HCT116 (cell line): ENCODE data around the gene WBP2NL. TPM values are rescaled to one million over a fixed set of nuclear protein-coding genes. Genes with fewer than 3 reads are reported as not detected.

Experiments used
- ATAC-seq: fragments of 200-7000 bp; cut with Tn5 transposase; 2 replicates; pipeline ENCODE4 v1.9.1; 2020; ENCODE audit warnings: mild to moderate bottlenecking, moderate library complexity
- BruUV-seq: library from RNA; stranded (reverse); fragments of 400-500 nt; replicated peaks from 2 replicates; lab custom pipeline; 2021; lab: Mats Ljungman, UMichigan
- CTCF ChIA-PET: fragments of 300-600 bp; sonication (Branson Sonifier 250); formaldehyde crosslinking; loops from one replicate; lab custom pipeline; 2021; ENCODE audit warnings: antibody characterized with exemption; lab: Charles Lee
- POLR2A ChIA-PET: fragments of 300-600, 350-600 bp; sonication (Branson Sonifier 250); formaldehyde crosslinking; loops from one replicate; lab custom pipeline; 2021; ENCODE audit warnings: antibody characterized with exemption; lab: Charles Lee
- RAD21 ChIA-PET, 2 experiments: fragments of 300-600 bp; sonication (Branson Sonifier 250); formaldehyde crosslinking; loops; one replicate each; lab custom pipeline; 2023; ENCODE audit warnings: low total read pairs in 2 of 2; ENCODE audit not compliant: uncharacterized antibody in 2 of 2, unreplicated experiment in 2 of 2, low non-redundant PET in 1 of 2; lab: Charles Lee
- DNase-seq: peaks from one replicate; pipeline ENCODE4 v3.0.0-alpha.2; 2010; ENCODE audit warnings: low read depth, low spot score
- H2AFZ ChIP-seq: fragments of 200-600 bp; shearing (Covaris generic), sonication (generic); 2 replicates; pipeline ENCODE4 v1.6.1; 2017; ENCODE audit warnings: low read depth, mixed run types, mixed read lengths, antibody characterized with exemption, low read length; ENCODE audit not compliant: poor library complexity, severe bottlenecking
- H3K27ac ChIP-seq: 2 replicates; pipeline ENCODE4 v1.5.1; 2012; ENCODE audit warnings: low read depth, low read length
- H3K27me3 ChIP-seq: fragments of 200-600 bp; sonication (generic); 2 replicates; pipeline ENCODE4 v1.6.1; 2016; ENCODE audit warnings: mixed run types, low read length, mixed read lengths; ENCODE audit not compliant: insufficient read depth
- H3K36me3 ChIP-seq, 2 experiments: fragments of 200-500 bp in 1 of 2; fragments of 200-600 bp in 1 of 2; sonication (Bioruptor generic) in 1 of 2; sonication (generic) in 1 of 2; 2 replicates each; pipeline versions ENCODE4 v1.5.1 to v1.6.1; 2014 to 2016; ENCODE audit warnings: low read length in 2 of 2, inconsistent platforms in 1 of 2, mixed read lengths in 1 of 2, mixed run types in 1 of 2; ENCODE audit not compliant: insufficient read depth in 2 of 2, control insufficient read depth in 1 of 2
- H3K4me1 ChIP-seq, 2 experiments: fragments of 200-600 bp in 1 of 2; sonication (generic) in 1 of 2; 2 replicates each; pipeline versions ENCODE4 v1.5.1 to v1.6.1; 2012 to 2017; ENCODE audit warnings: low read length in 2 of 2, inconsistent platforms in 1 of 2, mild to moderate bottlenecking in 1 of 2, mixed read lengths in 1 of 2, mixed run types in 1 of 2, moderate library complexity in 1 of 2; ENCODE audit not compliant: insufficient read depth in 2 of 2, control insufficient read depth in 1 of 2
- H3K4me2 ChIP-seq: fragments of 200-600 bp; sonication (generic); 2 replicates; pipeline ENCODE4 v1.6.1; 2017; ENCODE audit warnings: mixed run types, low read length, mixed read lengths
- H3K4me3 ChIP-seq, 2 experiments: fragments of 200-600 bp in 1 of 2; sonication (generic) in 1 of 2; replicated peaks in 1 of 2; 2 replicates each; pipeline ENCODE4 v1.5.1; 2011 to 2016; ENCODE audit warnings: low read length in 2 of 2, control low read depth in 1 of 2, low read depth in 1 of 2, mild to moderate bottlenecking in 1 of 2, mixed read lengths in 1 of 2, mixed run types in 1 of 2
- H3K79me2 ChIP-seq: fragments of 200-600 bp; sonication (generic); 2 replicates; pipeline ENCODE4 v1.6.1; 2017; ENCODE audit warnings: mild to moderate bottlenecking, mixed run types, low read length, moderate library complexity, mixed read lengths; ENCODE audit not compliant: insufficient read depth
- H3K9ac ChIP-seq: fragments of 200-600 bp; sonication (generic); 2 replicates; pipeline ENCODE4 v1.6.1; 2016; ENCODE audit warnings: low read length, mixed read lengths
- H3K9me2 ChIP-seq: fragments of 200-600 bp; sonication (generic), shearing (Covaris generic); 2 replicates; pipeline ENCODE4 v1.6.1; 2017; ENCODE audit warnings: mixed run types, mild to moderate bottlenecking, moderate library complexity; ENCODE audit not compliant: insufficient read depth
- H3K9me3 ChIP-seq, 2 experiments: fragments of 200-500 bp in 1 of 2; fragments of 200-600 bp in 1 of 2; sonication (Bioruptor generic) in 1 of 2; sonication (generic) in 1 of 2; 2 replicates each; pipeline ENCODE4 v1.6.1; 2014 to 2017; ENCODE audit warnings: low read length in 2 of 2, mixed read lengths in 2 of 2, inconsistent platforms in 1 of 2, low read depth in 1 of 2, mild to moderate bottlenecking in 1 of 2, mixed run types in 1 of 2, moderate library complexity in 1 of 2; ENCODE audit not compliant: control insufficient read depth in 1 of 2, insufficient read depth in 1 of 2
- H4K20me1 ChIP-seq: fragments of 200-600 bp; sonication (generic), shearing (Covaris generic); 2 replicates; pipeline ENCODE4 v1.6.1; 2017; ENCODE audit warnings: mixed run types, mild to moderate bottlenecking, moderate library complexity; ENCODE audit not compliant: insufficient read depth
- CBX3 ChIP-seq: IDR thresholded peaks from 2 replicates; pipeline ENCODE4 v1.6.1; 2012; ENCODE audit warnings: low read depth
- ELF1 ChIP-seq: IDR thresholded peaks from 2 replicates; pipeline ENCODE4 v1.6.1; 2012; ENCODE audit warnings: low read depth, borderline replicate concordance
- EZH2 ChIP-seq: fragments of 200-600 bp; sonication (generic); IDR thresholded peaks from 2 replicates; pipeline ENCODE4 v1.6.1; 2017; ENCODE audit warnings: antibody characterized with exemption, mixed run types
- EZH2phosphoT487 ChIP-seq: fragments of 200-600 bp; IDR thresholded peaks from 2 replicates; pipeline ENCODE4 v1.6.1; 2018; ENCODE audit warnings: antibody characterized with exemption, borderline replicate concordance
- FOSL1 ChIP-seq: IDR thresholded peaks from 2 replicates; pipeline ENCODE4 v1.6.1; 2012; ENCODE audit warnings: low read depth
- MAX ChIP-seq: IDR thresholded peaks from 2 replicates; pipeline ENCODE4 v1.6.1; 2012
- POLR2A ChIP-seq: IDR thresholded peaks from 2 replicates; pipeline ENCODE4 v1.7.0; 2011; ENCODE audit warnings: borderline replicate concordance; ENCODE audit not compliant: insufficient read depth, insufficient read length; ENCODE audit errors: extremely low read depth
- SRF ChIP-seq: IDR thresholded peaks from 2 replicates; pipeline ENCODE4 v1.6.1; 2012; ENCODE audit warnings: low read depth
- YY1 ChIP-seq: IDR thresholded peaks from 2 replicates; pipeline ENCODE4 v1.6.1; 2011; ENCODE audit warnings: low read length, low read depth, moderate library complexity, mild to moderate bottlenecking; ENCODE audit not compliant: insufficient replicate concordance; ENCODE audit errors: extremely low read depth
- ZFX ChIP-seq: fragments of 450-650 bp; IDR thresholded peaks from 2 replicates; pipeline ENCODE4 v1.6.1; 2017
- ZNF274 ChIP-seq: fragments of 200-500 bp; sonication (Bioruptor generic); IDR thresholded peaks from 2 replicates; pipeline ENCODE4 v1.6.1; 2014; ENCODE audit warnings: mild to moderate bottlenecking, low read depth, low read length, inconsistent platforms
- intact Hi-C: fragments of 100-400 bp; cut with micrococcal nuclease; formaldehyde crosslinking; loops from 2 replicates; pipeline ENCODE4 v1.10.0; 2022
- total RNA-seq: library from RNA; stranded (reverse); gene quantifications from one replicate; pipeline ENCODE4 v1.2.1, GENCODE V29; 2021; ENCODE audit not compliant: unreplicated experiment
- TF ChIP-seq, protein P1 (sequence below): IDR thresholded peaks from 2 replicates; pipeline ENCODE4 v1.6.1; 2012; ENCODE audit warnings: low read depth
- TF ChIP-seq, protein P2 (sequence below): IDR thresholded peaks from 2 replicates; pipeline ENCODE4 v1.6.1; 2011; ENCODE audit warnings: mild to moderate bottlenecking, low read length, moderate library complexity; ENCODE audit not compliant: insufficient replicate concordance; ENCODE audit errors: extremely low read depth

The WBP2NL gene
- total RNA-seq, 1 experiment from 2014 or later = not detected

DNA sequence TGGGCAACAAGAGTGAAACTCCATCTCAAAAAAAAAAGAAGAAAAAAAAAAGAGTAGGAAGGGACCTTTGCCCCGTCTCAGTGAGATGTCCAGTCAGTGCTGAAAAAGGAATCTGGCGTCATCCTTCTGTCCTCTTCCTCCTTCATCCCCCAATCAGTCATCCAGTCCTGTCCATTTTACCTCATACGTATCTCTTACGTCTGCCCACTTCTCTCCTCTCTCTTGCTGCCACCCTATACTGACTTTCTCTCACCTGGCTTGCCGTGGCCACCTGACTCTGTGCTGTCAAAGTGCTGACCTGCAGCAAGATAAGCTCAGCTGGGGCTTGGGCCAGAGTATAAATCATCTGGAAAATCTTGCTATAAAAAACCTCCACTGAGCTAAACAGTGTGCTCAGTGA is 15.7 kb upstream of the WBP2NL start:
- intact Hi-C loops = no loop called here
- no peak for DNase-seq

GRCh38 chr22:41983513-41984405 is 14.8 kb upstream of the WBP2NL start:
- no peaks in the 10 kb centered on the region for H4K20me1 ChIP-seq
- no peaks in the 10 kb centered on the region for H3K9me2 ChIP-seq
- H3K27me3 ChIP-seq = no peaks in the 10 kb centered on the region
- no peak overlapping the region for H2AFZ ChIP-seq
- ATAC-seq (no peak), DNase-seq (no peak)
- no TSS peak for BruUV-seq
- H3K27ac ChIP-seq = no peak overlapping the region
- no peaks in the 10 kb centered on the region for H3K4me1 ChIP-seq
- H3K9ac ChIP-seq = no peak overlapping the region
- H3K79me2 ChIP-seq = no peaks in the 10 kb centered on the region
- no peaks in the 10 kb centered on the region for H3K9me3 ChIP-seq
- no peak overlapping the region for H3K4me3 ChIP-seq
- ChIA-PET RAD21 (no interaction called here), CTCF (no interaction called here), POLR2A (no interaction called here)
- no peaks in the 10 kb centered on the region for H3K36me3 ChIP-seq
- H3K4me2 ChIP-seq = no peak overlapping the region
- intact Hi-C loops = no loop called here
- TF ChIP-seq, protein P1, sequence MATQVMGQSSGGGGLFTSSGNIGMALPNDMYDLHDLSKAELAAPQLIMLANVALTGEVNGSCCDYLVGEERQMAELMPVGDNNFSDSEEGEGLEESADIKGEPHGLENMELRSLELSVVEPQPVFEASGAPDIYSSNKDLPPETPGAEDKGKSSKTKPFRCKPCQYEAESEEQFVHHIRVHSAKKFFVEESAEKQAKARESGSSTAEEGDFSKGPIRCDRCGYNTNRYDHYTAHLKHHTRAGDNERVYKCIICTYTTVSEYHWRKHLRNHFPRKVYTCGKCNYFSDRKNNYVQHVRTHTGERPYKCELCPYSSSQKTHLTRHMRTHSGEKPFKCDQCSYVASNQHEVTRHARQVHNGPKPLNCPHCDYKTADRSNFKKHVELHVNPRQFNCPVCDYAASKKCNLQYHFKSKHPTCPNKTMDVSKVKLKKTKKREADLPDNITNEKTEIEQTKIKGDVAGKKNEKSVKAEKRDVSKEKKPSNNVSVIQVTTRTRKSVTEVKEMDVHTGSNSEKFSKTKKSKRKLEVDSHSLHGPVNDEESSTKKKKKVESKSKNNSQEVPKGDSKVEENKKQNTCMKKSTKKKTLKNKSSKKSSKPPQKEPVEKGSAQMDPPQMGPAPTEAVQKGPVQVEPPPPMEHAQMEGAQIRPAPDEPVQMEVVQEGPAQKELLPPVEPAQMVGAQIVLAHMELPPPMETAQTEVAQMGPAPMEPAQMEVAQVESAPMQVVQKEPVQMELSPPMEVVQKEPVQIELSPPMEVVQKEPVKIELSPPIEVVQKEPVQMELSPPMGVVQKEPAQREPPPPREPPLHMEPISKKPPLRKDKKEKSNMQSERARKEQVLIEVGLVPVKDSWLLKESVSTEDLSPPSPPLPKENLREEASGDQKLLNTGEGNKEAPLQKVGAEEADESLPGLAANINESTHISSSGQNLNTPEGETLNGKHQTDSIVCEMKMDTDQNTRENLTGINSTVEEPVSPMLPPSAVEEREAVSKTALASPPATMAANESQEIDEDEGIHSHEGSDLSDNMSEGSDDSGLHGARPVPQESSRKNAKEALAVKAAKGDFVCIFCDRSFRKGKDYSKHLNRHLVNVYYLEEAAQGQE = no peak
- TF ChIP-seq ELF1 (no peak), ZNF274 (no peak), FOSL1 (no peak), MAX (no peak), ZFX (no peak), EZH2 (no peak), EZH2phosphoT487 (no peak), POLR2A (no peak), CBX3 (no peak), SRF (no peak)
- TF ChIP-seq, protein P2, sequence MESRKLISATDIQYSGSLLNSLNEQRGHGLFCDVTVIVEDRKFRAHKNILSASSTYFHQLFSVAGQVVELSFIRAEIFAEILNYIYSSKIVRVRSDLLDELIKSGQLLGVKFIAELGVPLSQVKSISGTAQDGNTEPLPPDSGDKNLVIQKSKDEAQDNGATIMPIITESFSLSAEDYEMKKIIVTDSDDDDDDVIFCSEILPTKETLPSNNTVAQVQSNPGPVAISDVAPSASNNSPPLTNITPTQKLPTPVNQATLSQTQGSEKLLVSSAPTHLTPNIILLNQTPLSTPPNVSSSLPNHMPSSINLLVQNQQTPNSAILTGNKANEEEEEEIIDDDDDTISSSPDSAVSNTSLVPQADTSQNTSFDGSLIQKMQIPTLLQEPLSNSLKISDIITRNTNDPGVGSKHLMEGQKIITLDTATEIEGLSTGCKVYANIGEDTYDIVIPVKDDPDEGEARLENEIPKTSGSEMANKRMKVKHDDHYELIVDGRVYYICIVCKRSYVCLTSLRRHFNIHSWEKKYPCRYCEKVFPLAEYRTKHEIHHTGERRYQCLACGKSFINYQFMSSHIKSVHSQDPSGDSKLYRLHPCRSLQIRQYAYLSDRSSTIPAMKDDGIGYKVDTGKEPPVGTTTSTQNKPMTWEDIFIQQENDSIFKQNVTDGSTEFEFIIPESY = no peak

More for the DNA sequence above, 15.7 kb upstream of the WBP2NL start:
- no peaks in the 10 kb centered on the region for H3K36me3 ChIP-seq
- H2AFZ ChIP-seq = no peak overlapping the region
- ATAC-seq = no peak
- H3K9me2 ChIP-seq = no peaks in the 10 kb centered on the region
- ChIA-PET CTCF (no interaction called here), RAD21 (no interaction called here)
- no TSS peak for BruUV-seq
- no peaks in the 10 kb centered on the region for H3K4me1 ChIP-seq
- H3K9me3 ChIP-seq = no peaks in the 10 kb centered on the region
- no peaks in the 10 kb centered on the region for H3K27me3 ChIP-seq
- no peak overlapping the region for H3K27ac ChIP-seq
- no peak overlapping the region for H3K9ac ChIP-seq
- H3K4me3 ChIP-seq = no peak overlapping the region
- H3K4me2 ChIP-seq = no peak overlapping the region
- no peaks in the 10 kb centered on the region for H4K20me1 ChIP-seq
- TF ChIP-seq MAX (no peak), YY1 (no peak), ZFX (no peak)
- TF ChIP-seq, all 23 proteins: peak for 0
- POLR2A ChIA-PET = no interaction called here
- H3K79me2 ChIP-seq = no peaks in the 10 kb centered on the region
